C4-2B (cell line): ENCODE measurements around the gene KCTD7.
"Not testable (repeated sequence)": the region's sequence is repeated elsewhere in the genome, so short reads cannot be mapped to it uniquely, and the experiment has no call there.

Experiments
- ZFX ChIP-seq: fragments of 450-650 bp; IDR thresholded peaks from 2 replicates; pipeline ENCODE4 v1.6.1; 2017
- TF ChIP-seq, protein P1 (sequence below): fragments of 450-650 bp; conservative IDR thresholded peaks from 2 replicates; pipeline ENCODE4 v1.5.1; 2017; ENCODE audit warnings: mild to moderate bottlenecking

DNA sequence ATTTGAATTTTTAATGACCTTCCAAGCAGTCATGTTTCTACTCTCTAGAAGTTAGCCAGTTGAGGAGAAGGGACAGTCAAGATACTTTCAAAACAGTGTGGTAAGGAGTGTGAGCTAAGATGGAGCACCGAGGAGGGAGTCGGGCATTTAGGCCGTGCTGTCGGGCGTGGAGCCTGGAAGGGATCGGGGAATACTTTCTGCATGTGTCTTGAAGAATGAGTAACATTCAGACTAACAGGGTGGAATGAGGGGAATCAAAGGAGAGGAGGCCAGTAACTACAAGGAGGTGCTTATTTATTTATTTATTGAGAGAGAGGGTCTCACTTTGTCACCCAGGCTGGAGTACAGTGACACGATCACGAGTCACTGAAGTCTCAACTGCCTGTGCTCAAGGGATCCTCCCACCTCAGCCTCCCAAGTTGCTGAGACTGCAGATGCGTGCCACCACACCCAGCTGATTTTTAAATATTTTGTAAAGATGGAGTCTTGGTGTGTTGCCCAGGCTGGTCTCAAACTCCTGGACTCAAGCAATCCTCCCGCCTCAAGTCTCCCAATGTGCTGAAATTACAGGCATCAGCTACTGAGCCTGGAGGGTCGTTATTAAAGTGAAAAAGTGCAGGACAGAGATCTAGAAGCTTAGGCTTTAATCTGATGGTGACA lies 27.3 kb downstream of the KCTD7 start:
- TF ChIP-seq, protein P1, sequence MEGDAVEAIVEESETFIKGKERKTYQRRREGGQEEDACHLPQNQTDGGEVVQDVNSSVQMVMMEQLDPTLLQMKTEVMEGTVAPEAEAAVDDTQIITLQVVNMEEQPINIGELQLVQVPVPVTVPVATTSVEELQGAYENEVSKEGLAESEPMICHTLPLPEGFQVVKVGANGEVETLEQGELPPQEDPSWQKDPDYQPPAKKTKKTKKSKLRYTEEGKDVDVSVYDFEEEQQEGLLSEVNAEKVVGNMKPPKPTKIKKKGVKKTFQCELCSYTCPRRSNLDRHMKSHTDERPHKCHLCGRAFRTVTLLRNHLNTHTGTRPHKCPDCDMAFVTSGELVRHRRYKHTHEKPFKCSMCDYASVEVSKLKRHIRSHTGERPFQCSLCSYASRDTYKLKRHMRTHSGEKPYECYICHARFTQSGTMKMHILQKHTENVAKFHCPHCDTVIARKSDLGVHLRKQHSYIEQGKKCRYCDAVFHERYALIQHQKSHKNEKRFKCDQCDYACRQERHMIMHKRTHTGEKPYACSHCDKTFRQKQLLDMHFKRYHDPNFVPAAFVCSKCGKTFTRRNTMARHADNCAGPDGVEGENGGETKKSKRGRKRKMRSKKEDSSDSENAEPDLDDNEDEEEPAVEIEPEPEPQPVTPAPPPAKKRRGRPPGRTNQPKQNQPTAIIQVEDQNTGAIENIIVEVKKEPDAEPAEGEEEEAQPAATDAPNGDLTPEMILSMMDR: not testable (repeated sequence)
- not testable (repeated sequence) for TF ChIP-seq ZFX
